ES-I3 (cell line): Measurements from ENCODE around the gene USP17L26.
"Not testable (repeated sequence)": the region's sequence is repeated elsewhere in the genome, so short reads cannot be mapped to it uniquely, and the experiment has no call there.

ENCODE experiments used
- H3K36me3 ChIP-seq: 2 replicates; pipeline ENCODE4 v1.6.1; 2013; ENCODE audit warnings: mild to moderate bottlenecking, low read length, control low read depth, moderate library complexity; ENCODE audit not compliant: insufficient read depth
- H3K4me1 ChIP-seq: 2 replicates; pipeline ENCODE4 v1.6.1; 2013; ENCODE audit warnings: mild to moderate bottlenecking, control low read depth, low read length; ENCODE audit not compliant: insufficient read depth
- H3K9ac ChIP-seq: 2 replicates; pipeline ENCODE4 v1.6.1; 2013; ENCODE audit warnings: low read depth, mild to moderate bottlenecking, low read length, moderate library complexity
- H3K9me3 ChIP-seq: 2 replicates; pipeline ENCODE4 v1.6.1; 2013; ENCODE audit warnings: mild to moderate bottlenecking, low read length, moderate library complexity; ENCODE audit not compliant: control insufficient read depth, insufficient read depth

Gene USP17L26

DNA sequence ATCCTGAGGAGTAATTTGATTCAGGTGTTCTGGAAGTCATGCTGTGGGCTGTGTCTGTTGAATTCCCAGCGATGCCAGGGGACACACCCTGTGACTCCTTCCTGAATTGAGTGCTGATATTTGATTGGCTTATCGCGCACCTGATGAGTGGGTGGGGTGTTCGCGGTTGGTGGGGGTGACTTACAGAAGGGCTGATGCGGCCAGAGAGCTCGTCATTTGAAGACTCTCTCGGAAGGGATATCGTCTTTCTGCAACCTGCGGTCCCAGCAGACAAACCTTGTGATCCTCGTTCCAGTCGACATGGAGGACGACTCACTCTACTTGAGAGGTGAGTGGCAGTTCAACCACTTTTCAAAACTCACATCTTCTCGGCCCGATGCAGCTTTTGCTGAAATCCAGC lies at the start of gene USP17L26:
TSS of gene USP17L26 (plus strand) at position 301 of the 400 bp plus-strand sequence. CDS start at position 301, 0 bp downstream.
- not testable (repeated sequence) for H3K36me3 ChIP-seq, H3K4me1 ChIP-seq, H3K9me3 ChIP-seq, H3K9ac ChIP-seq

GRCh38 chr4:9324191-9324590 lies 10.3 kb upstream of the USP17L26 start:
- not testable (repeated sequence) for H3K36me3 ChIP-seq, H3K4me1 ChIP-seq, H3K9ac ChIP-seq, H3K9me3 ChIP-seq

- not testable (repeated sequence) for H3K9ac ChIP-seq, H3K4me1 ChIP-seq, H3K9me3 ChIP-seq, H3K36me3 ChIP-seq
Measured at GRCh38 chr4:9324865-9325264, 9.6 kb upstream of the USP17L26 start, which contains the start of gene USP17L24. Gene USP17L24 (plus strand): TSS chr4:9325165. CDS start chr4:9325165, 0 bp downstream.

GRCh38 chr4:9329611-9330010 lies 4.8 kb upstream of the USP17L26 start, which contains the start of gene USP17L25:
Gene USP17L25 (plus strand): TSS chr4:9329911. CDS start chr4:9329911, 0 bp downstream.
- not testable (repeated sequence) for H3K9ac ChIP-seq, H3K36me3 ChIP-seq, H3K4me1 ChIP-seq, H3K9me3 ChIP-seq

DNA sequence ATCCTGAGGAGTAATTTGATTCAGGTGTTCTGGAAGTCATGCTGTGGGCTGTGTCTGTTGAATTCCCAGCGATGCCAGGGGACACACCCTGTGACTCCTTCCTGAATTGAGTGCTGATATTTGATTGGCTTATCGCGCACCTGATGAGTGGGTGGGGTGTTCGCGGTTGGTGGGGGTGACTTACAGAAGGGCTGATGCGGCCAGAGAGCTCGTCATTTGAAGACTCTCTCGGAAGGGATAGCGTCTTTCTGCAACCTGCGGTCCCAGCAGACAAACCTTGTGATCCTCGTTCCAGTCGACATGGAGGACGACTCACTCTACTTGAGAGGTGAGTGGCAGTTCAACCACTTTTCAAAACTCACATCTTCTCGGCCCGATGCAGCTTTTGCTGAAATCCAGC lies 4.6 kb downstream of the USP17L26 start, which contains the start of gene USP17L5:
TSS of gene USP17L5 (plus strand) at position 301 of the 400 bp plus-strand sequence. CDS start at position 301, 0 bp downstream.
- not testable (repeated sequence) for H3K4me1 ChIP-seq, H3K36me3 ChIP-seq, H3K9me3 ChIP-seq, H3K9ac ChIP-seq

GRCh38 chr4:9343848-9344247 lies 9.4 kb downstream of the USP17L26 start, which contains the start of gene USP17L27:
Gene USP17L27 (plus strand): TSS chr4:9344148. CDS start chr4:9344148, 0 bp downstream.
- H3K4me1 ChIP-seq, H3K36me3 ChIP-seq, H3K9ac ChIP-seq, H3K9me3 ChIP-seq: not testable (repeated sequence)

DNA sequence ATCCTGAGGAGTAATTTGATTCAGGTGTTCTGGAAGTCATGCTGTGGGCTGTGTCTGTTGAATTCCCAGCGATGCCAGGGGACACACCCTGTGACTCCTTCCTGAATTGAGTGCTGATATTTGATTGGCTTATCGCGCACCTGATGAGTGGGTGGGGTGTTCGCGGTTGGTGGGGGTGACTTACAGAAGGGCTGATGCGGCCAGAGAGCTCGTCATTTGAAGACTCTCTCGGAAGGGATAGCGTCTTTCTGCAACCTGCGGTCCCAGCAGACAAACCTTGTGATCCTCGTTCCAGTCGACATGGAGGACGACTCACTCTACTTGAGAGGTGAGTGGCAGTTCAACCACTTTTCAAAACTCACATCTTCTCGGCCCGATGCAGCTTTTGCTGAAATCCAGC lies 14.1 kb downstream of the USP17L26 start, which contains the start of gene USP17L28:
TSS of gene USP17L28 (plus strand) at position 301 of the 400 bp plus-strand sequence. CDS start at position 301, 0 bp downstream.
- not testable (repeated sequence) for H3K9me3 ChIP-seq, H3K9ac ChIP-seq, H3K4me1 ChIP-seq, H3K36me3 ChIP-seq

GRCh38 chr4:9350866-9351265 lies 16.4 kb downstream of the USP17L26 start:
- H3K4me1 ChIP-seq, H3K9ac ChIP-seq, H3K9me3 ChIP-seq, H3K36me3 ChIP-seq: not testable (repeated sequence)

- not testable (repeated sequence) for H3K36me3 ChIP-seq, H3K9ac ChIP-seq, H3K9me3 ChIP-seq, H3K4me1 ChIP-seq
Measured at GRCh38 chr4:9353338-9353737, 18.9 kb downstream of the USP17L26 start, which contains the start of gene USP17L29. Gene USP17L29 (plus strand): TSS chr4:9353638. CDS start chr4:9353638, 0 bp downstream.

- H3K9me3 ChIP-seq, H3K36me3 ChIP-seq, H3K9ac ChIP-seq, H3K4me1 ChIP-seq: not testable (repeated sequence)
Measured at GRCh38 chr4:9362829-9363228, 28.4 kb downstream of the USP17L26 start, which contains the start of gene USP17L30. Gene USP17L30 (plus strand): TSS chr4:9363129. CDS start chr4:9363129, 0 bp downstream.

GRCh38 chr4:9379881-9380280 lies 45.4 kb downstream of the USP17L26 start:
- not testable (repeated sequence) for H3K9ac ChIP-seq, H3K4me1 ChIP-seq, H3K36me3 ChIP-seq, H3K9me3 ChIP-seq

DNA sequence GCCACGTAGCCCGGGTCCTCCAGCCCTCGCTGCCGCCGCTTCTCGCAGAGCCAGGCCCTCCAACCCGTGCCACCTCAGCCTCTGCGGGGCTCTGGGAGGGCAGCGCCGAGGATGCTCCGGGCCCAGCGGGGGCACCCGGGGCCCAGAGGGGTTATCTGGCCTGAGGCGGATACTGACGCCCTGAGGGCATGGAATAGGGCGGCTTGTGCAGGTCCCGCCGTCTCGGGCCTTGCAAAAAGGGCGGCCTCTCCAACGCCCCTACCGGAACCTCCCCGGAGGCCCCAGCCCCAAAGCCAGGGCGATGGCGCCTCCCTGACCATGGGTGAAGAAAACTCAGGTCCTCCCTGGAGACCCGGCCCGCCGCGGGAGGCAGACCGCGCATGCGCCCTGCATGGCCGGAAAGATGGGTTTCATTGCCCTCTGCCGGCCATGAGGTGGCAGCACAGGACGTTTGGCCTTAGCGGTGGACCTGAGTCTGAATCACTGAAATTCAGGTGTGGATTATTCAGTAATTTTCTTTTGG lies 46.6 kb downstream of the USP17L26 start:
- H3K9me3 ChIP-seq, H3K4me1 ChIP-seq, H3K36me3 ChIP-seq: not testable (repeated sequence)
- H3K9ac ChIP-seq = peak overlapping the region; percentile 72; the same call in 1 of the 2 replicates

- Histone ChIP-seq H3K36me3 (no peaks in the 10 kb centered on the region), H3K9ac (no peak overlapping the region), H3K9me3 (no peaks in the 10 kb centered on the region), H3K4me1 (no peaks in the 10 kb centered on the region)
Measured at GRCh38 chr4:9384126-9384525, 49.7 kb downstream of the USP17L26 start.
